Measurements from ENCODE around the gene SART1. TPM values are rescaled to one million over a fixed set of nuclear protein-coding genes. Genes with fewer than 3 reads are reported as not detected.

Gene SART1
- total RNA-seq, 1 donor from 2014 or later, result 36.5 TPM

- Mint-ChIP-seq H3K36me3 (ENCODE audit: low read depth, unreplicated experiment) (no peaks in the 10 kb centered on the region), H3K27ac (ENCODE audit: unreplicated experiment) (no peak overlapping the region), H3K9me3 (ENCODE audit: unreplicated experiment) (no peaks in the 10 kb centered on the region), H3K27me3 (ENCODE audit: low read depth, unreplicated experiment) (peaks cover 2% of the 10 kb centered on the region), H3K4me3 (ENCODE audit: unreplicated experiment) (no peak overlapping the region), H3K4me1 (ENCODE audit: low read depth, unreplicated experiment) (peaks cover 9% of the 10 kb centered on the region)
- H3K36me3 ChIP-seq (ENCODE audit: insufficient read depth, low read length), result no peaks in the 10 kb centered on the region
- H3K9ac ChIP-seq (ENCODE audit: low read length), result no peak overlapping the region
- no peak overlapping the region for H3K4me3 ChIP-seq (ENCODE audit: insufficient read depth, low read depth, low read length)
- H2AFZ ChIP-seq (ENCODE audit: low read depth, low read length), result no peak overlapping the region
- H3K79me2 ChIP-seq (ENCODE audit: insufficient read depth, low read length), result no peaks in the 10 kb centered on the region
- peaks cover 12% of the 10 kb centered on the region for H3K4me1 ChIP-seq (ENCODE audit: insufficient read depth, low read length)
- no peak for DNase-seq (ENCODE audit: low read depth)
- no peak for FAIRE-seq
- TF ChIP-seq CTCF (IDR thresholded peaks at IDR 0.05; ENCODE audit: insufficient read depth, low read depth, low read length), result no peak
- no peak for TF ChIP-seq EZH2 (IDR thresholded peaks at IDR 0.05; ENCODE audit: insufficient read depth, low read length)
- H3K27me3 ChIP-seq (ENCODE audit: insufficient read depth, low read length), result no peaks in the 10 kb centered on the region
- H3K27ac ChIP-seq (ENCODE audit: low read depth, low read length), result no peak overlapping the region
- no peaks in the 10 kb centered on the region for H4K20me1 ChIP-seq (ENCODE audit: insufficient read depth, low read length)
- H3K4me2 ChIP-seq (ENCODE audit: low read length), result no peak overlapping the region
- H3K9me3 ChIP-seq (ENCODE audit: insufficient read depth, low read depth, low read length), result no peaks in the 10 kb centered on the region
Observed at GRCh38 chr11:65937766-65938165, 23.8 kb upstream of the SART1 start.

DNA sequence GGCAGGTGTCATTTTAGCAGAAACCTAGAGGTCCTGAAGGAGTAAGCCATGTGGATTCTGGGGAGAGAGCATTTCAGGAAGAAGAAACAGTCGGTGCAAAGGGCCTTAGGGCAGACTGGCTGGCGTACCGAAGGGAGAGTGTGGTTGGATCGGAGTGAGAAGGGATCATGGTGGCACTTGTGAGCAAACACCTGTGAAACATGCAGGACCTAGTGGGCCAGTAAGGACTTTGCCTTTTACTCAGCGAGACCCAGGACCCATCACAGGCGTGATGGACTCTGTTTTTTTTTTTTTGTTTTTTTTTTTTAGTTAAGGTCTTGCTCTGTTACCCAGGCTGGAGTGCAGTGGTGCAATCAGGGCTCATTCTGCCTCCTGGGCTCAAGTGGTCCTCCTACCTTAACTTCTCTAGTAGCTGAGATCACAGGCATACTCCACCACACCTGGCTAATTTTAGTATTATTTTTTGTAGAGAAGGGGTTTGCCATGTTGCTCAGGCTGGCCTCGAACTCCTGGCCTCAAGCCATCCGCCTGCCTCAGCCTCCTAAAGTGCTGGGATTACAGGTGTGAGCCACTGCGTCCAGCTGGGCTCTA, 19.7 kb upstream of the SART1 start:
- no peaks in the 10 kb centered on the region for H3K9me3 ChIP-seq (ENCODE audit: insufficient read depth, low read depth, low read length)
- H2AFZ ChIP-seq (ENCODE audit: low read depth, low read length), result peak overlapping the region; percentile 51
- peak overlapping the region; percentile 25 for H3K4me3 ChIP-seq (ENCODE audit: insufficient read depth, low read depth, low read length)
- Mint-ChIP-seq H3K9me3 (ENCODE audit: unreplicated experiment) (no peaks in the 10 kb centered on the region), H3K4me1 (ENCODE audit: low read depth, unreplicated experiment) (peaks cover 9% of the 10 kb centered on the region), H3K27ac (ENCODE audit: unreplicated experiment) (peak overlapping the region; percentile 19), H3K36me3 (ENCODE audit: low read depth, unreplicated experiment) (no peaks in the 10 kb centered on the region), H3K4me3 (ENCODE audit: unreplicated experiment) (peak overlapping the region; percentile 4), H3K27me3 (ENCODE audit: low read depth, unreplicated experiment) (peaks cover 5% of the 10 kb centered on the region)
- no peak for DNase-seq (ENCODE audit: low read depth)
- H3K27ac ChIP-seq (ENCODE audit: low read depth, low read length), result peak overlapping the region; percentile 25
- peak overlapping the region; percentile 70 for H3K4me2 ChIP-seq (ENCODE audit: low read length)
- H3K79me2 ChIP-seq (ENCODE audit: insufficient read depth, low read length), result no peaks in the 10 kb centered on the region
- no peaks in the 10 kb centered on the region for H4K20me1 ChIP-seq (ENCODE audit: insufficient read depth, low read length)
- peaks cover 11% of the 10 kb centered on the region for H3K4me1 ChIP-seq (ENCODE audit: insufficient read depth, low read length)
- H3K36me3 ChIP-seq (ENCODE audit: insufficient read depth, low read length), result no peaks in the 10 kb centered on the region
- no peaks in the 10 kb centered on the region for H3K27me3 ChIP-seq (ENCODE audit: insufficient read depth, low read length)
- no peak for FAIRE-seq
- peak overlapping the region; percentile 13 for H3K9ac ChIP-seq (ENCODE audit: low read length)
- TF ChIP-seq CTCF (IDR thresholded peaks at IDR 0.05; ENCODE audit: insufficient read depth, low read depth, low read length) (no peak), EZH2 (IDR thresholded peaks at IDR 0.05; ENCODE audit: insufficient read depth, low read length) (no peak)

DNA sequence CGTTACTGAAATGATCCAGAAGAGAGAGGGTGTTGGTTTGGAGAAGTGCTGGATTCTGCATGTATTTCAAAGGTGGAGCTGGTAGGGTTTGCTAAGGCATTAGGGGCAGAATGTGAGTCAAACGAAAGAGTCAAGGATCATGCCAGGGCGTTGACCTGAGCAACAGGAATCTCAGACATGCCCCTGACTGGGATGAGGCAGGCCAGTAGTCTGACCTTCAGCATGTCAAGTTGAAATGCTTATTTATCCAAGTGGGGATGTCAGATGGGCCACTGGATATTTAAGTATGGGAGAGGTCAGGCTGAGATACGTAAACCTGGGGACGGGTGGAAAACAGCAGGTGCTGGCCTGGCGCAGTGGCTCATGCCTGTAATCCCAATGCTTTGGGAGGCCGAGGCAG, 19.0 kb upstream of the SART1 start:
- H4K20me1 ChIP-seq (ENCODE audit: insufficient read depth, low read length), result no peaks in the 10 kb centered on the region
- peaks cover 11% of the 10 kb centered on the region for H3K4me1 ChIP-seq (ENCODE audit: insufficient read depth, low read length)
- Mint-ChIP-seq H3K36me3 (ENCODE audit: low read depth, unreplicated experiment) (no peaks in the 10 kb centered on the region), H3K4me3 (ENCODE audit: unreplicated experiment) (no peak overlapping the region), H3K27ac (ENCODE audit: unreplicated experiment) (peak overlapping the region; percentile 20), H3K9me3 (ENCODE audit: unreplicated experiment) (no peaks in the 10 kb centered on the region), H3K4me1 (ENCODE audit: low read depth, unreplicated experiment) (peaks cover 9% of the 10 kb centered on the region), H3K27me3 (ENCODE audit: low read depth, unreplicated experiment) (peaks cover 7% of the 10 kb centered on the region)
- H2AFZ ChIP-seq (ENCODE audit: low read depth, low read length), result no peak overlapping the region
- no peaks in the 10 kb centered on the region for H3K9me3 ChIP-seq (ENCODE audit: insufficient read depth, low read depth, low read length)
- no peak for FAIRE-seq
- H3K4me2 ChIP-seq (ENCODE audit: low read length), result no peak overlapping the region
- H3K36me3 ChIP-seq (ENCODE audit: insufficient read depth, low read length), result no peaks in the 10 kb centered on the region
- H3K27ac ChIP-seq (ENCODE audit: low read depth, low read length), result no peak overlapping the region
- H3K9ac ChIP-seq (ENCODE audit: low read length), result no peak overlapping the region
- TF ChIP-seq EZH2 (IDR thresholded peaks at IDR 0.05; ENCODE audit: insufficient read depth, low read length) (no peak), CTCF (IDR thresholded peaks at IDR 0.05; ENCODE audit: insufficient read depth, low read depth, low read length) (no peak)
- H3K27me3 ChIP-seq (ENCODE audit: insufficient read depth, low read length), result no peaks in the 10 kb centered on the region
- no peak overlapping the region for H3K4me3 ChIP-seq (ENCODE audit: insufficient read depth, low read depth, low read length)
- DNase-seq (ENCODE audit: low read depth), result no peak
- H3K79me2 ChIP-seq (ENCODE audit: insufficient read depth, low read length), result no peaks in the 10 kb centered on the region
